T-helper 2 cell treated with Interferon-gamma antibody and Interleukin-4, amounts not matched to agents 100 ng/mL and 5 ng/mL, for 36 hours (primary cell): ENCODE data around the gene TAF12. TPM values are rescaled to one million over a fixed set of nuclear protein-coding genes. Genes with fewer than 3 reads are reported as not detected.

Experiments used
- total RNA-seq: library from RNA; stranded (reverse); gene quantifications from 2 replicates; pipeline ENCODE4 v1.2.3, GENCODE V29; 2022

Gene TAF12
- total RNA-seq, 1 donor from 2014 or later: 35.1 TPM

Other genes with a start within 250 kb of the TAF12 start
- gene RCC1, start 137.0 kb downstream of the TAF12 start, total RNA-seq: 79.6 and 82.6 TPM in 2 replicates
- gene TRNAU1AP, start 90.0 kb downstream of the TAF12 start, total RNA-seq: 56.7 and 59.4 TPM in 2 replicates
- 0.09 and 0.14 TPM in 2 replicates for gene RAB42, start 50.8 kb downstream of the TAF12 start, total RNA-seq
- not detected in 2 replicates for gene RNU11, start 5.5 kb upstream of the TAF12 start, total RNA-seq
- 25.9 and 29.2 TPM in 2 replicates for gene GMEB1, start 25.7 kb upstream of the TAF12 start, total RNA-seq
- gene YTHDF2, start 93.9 kb upstream of the TAF12 start, total RNA-seq: 76.9 and 86.7 TPM in 2 replicates
- gene OPRD1, start 169.1 kb upstream of the TAF12 start, total RNA-seq: not detected in 2 replicates